ENCODE results near the gene GALC. TPM values are rescaled to one million over a fixed set of nuclear protein-coding genes. Genes with fewer than 3 reads are reported as not detected.

Gene GALC
- polyA plus RNA-seq, 1 experiment: 8.2 TPM

GRCh38 chr14:88004506-88005036, 11.6 kb upstream of the GALC start:
- no peaks in the 10 kb centered on the region for H3K36me3 ChIP-seq (ENCODE audit: control insufficient read depth, insufficient read depth, low read length)
- TF ChIP-seq CTCF (IDR thresholded peaks at IDR 0.05; ENCODE audit: insufficient read depth, low read depth, low read length): no peak
- ChIA-PET CTCF (interaction anchor here (1.0 to 1.4 kb wide), 2 partner anchors 9 to 13 kb away, joined by 3 to 6 read pairs; no protein-coding TSS in a partner anchor), POLR2A (no interaction called here)
- no peaks in the 10 kb centered on the region; the same call in 1 of the 2 replicates for H3K27me3 ChIP-seq (ENCODE audit: control insufficient read depth, insufficient read depth, low read length)
- DNase-seq (ENCODE audit: low read depth): no peak
- H3K4me3 ChIP-seq (ENCODE audit: low read depth, low read length): no peak overlapping the region

- Histone ChIP-seq H3K27me3 (ENCODE audit: control insufficient read depth, insufficient read depth, low read length) (no peaks in the 10 kb centered on the region; the same call in 1 of the 2 replicates), H3K36me3 (ENCODE audit: control insufficient read depth, insufficient read depth, low read length) (no peaks in the 10 kb centered on the region), H3K4me3 (ENCODE audit: low read depth, low read length) (no peak overlapping the region)
- CTCF ChIA-PET: interaction anchor here (0.7 kb wide), 1 partner anchor 174 kb away, joined by 3 read pairs; no protein-coding TSS in a partner anchor
- DNase-seq (ENCODE audit: low read depth): no peak
- no peak for TF ChIP-seq CTCF (IDR thresholded peaks at IDR 0.05; ENCODE audit: insufficient read depth, low read depth, low read length)
- POLR2A ChIA-PET: no interaction called here
Measured at GRCh38 chr14:88003425-88003824, 10.4 kb upstream of the GALC start.

- Histone ChIP-seq H3K27me3 (ENCODE audit: control insufficient read depth, insufficient read depth, low read length) (no peaks in the 10 kb centered on the region; the same call in 1 of the 2 replicates), H3K4me3 (ENCODE audit: low read depth, low read length) (no peak overlapping the region), H3K36me3 (ENCODE audit: control insufficient read depth, insufficient read depth, low read length) (no peaks in the 10 kb centered on the region)
- no peak for TF ChIP-seq CTCF (IDR thresholded peaks at IDR 0.05; ENCODE audit: insufficient read depth, low read depth, low read length)
- DNase-seq (ENCODE audit: low read depth): no peak
- POLR2A ChIA-PET: no interaction called here
- CTCF ChIA-PET: no interaction called here
Measured at GRCh38 chr14:88002421-88003075, 9.6 kb upstream of the GALC start.

GRCh38 chr14:87999277-87999676, 6.3 kb upstream of the GALC start:
- ChIA-PET POLR2A (no interaction called here), CTCF (no interaction called here)
- DNase-seq (ENCODE audit: low read depth): no peak
- no peak for TF ChIP-seq CTCF (IDR thresholded peaks at IDR 0.05; ENCODE audit: insufficient read depth, low read depth, low read length)
- H3K27me3 ChIP-seq (ENCODE audit: control insufficient read depth, insufficient read depth, low read length): no peaks in the 10 kb centered on the region; the same call in 1 of the 2 replicates
- H3K36me3 ChIP-seq (ENCODE audit: control insufficient read depth, insufficient read depth, low read length): no peaks in the 10 kb centered on the region
- H3K4me3 ChIP-seq (ENCODE audit: low read depth, low read length): no peak overlapping the region

- H3K36me3 ChIP-seq (ENCODE audit: control insufficient read depth, insufficient read depth, low read length): no peaks in the 10 kb centered on the region
- DNase-seq (ENCODE audit: low read depth): no peak
- CTCF ChIA-PET: interaction anchor here (0.6 kb wide), 1 partner anchor 63 kb away, joined by 3 read pairs; no protein-coding TSS in a partner anchor
- no peaks in the 10 kb centered on the region; the same call in 1 of the 2 replicates for H3K27me3 ChIP-seq (ENCODE audit: control insufficient read depth, insufficient read depth, low read length)
- no peak overlapping the region for H3K4me3 ChIP-seq (ENCODE audit: low read depth, low read length)
- TF ChIP-seq CTCF (IDR thresholded peaks at IDR 0.05; ENCODE audit: insufficient read depth, low read depth, low read length): no peak
- POLR2A ChIA-PET: no interaction called here
Measured at GRCh38 chr14:87998482-87998881, 5.5 kb upstream of the GALC start.

Data from BJ (cell line).